LHCN-M2 (cell line): ENCODE data around the gene VSIG4. TPM values are rescaled to one million over a fixed set of nuclear protein-coding genes. Genes with fewer than 3 reads are reported as not detected.
"Not testable (repeated sequence)": the region's sequence is repeated elsewhere in the genome, so short reads cannot be mapped to it uniquely, and the experiment has no call there.

ENCODE experiments used
- DNase-seq: peaks from one replicate; pipeline ENCODE4 v3.0.0-alpha.2; 2012; ENCODE audit warnings: low read depth
- total RNA-seq: library from RNA; depleted of rRNA; stranded (reverse); fragments of >200 nt; gene quantifications from 2 replicates; pipeline ENCODE4 v1.2.3, GENCODE V29; 2014; rRNA removed

VSIG4 gene
- total RNA-seq, 1 experiment from 2014 or later = not detected

DNA sequence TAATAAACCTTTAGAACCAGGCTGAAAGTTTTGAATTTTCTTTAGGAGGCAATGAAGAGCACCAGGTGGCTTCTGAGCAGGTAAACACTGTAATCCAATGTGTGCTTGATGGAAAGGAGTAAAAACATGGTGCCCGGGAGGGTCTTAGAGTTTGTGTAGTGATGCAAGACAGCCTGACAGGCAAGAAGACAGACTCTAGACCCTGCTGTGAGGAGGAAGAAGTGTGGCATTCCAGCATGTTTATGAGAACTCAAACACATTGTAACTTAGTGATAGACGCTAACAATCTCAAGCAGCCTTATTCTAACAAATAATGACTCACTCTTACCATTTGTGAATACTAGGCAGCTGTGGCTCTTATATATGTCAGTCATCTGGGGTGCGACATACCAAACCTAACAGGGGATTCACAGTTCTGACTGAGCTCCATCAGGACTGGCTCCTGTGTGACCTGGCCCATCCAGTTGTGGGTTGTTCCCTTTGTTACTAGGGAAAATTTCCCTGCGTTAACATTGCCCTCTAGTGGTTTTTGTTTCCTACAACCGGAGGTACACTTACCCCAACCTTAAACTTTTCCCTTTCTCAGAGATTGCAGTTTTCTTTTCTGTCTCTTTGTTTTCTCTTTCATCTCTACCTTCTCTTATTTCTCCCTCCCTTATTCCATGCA lies 53.8 kb downstream of the VSIG4 start:
- peak; percentile 35 for DNase-seq

DNA sequence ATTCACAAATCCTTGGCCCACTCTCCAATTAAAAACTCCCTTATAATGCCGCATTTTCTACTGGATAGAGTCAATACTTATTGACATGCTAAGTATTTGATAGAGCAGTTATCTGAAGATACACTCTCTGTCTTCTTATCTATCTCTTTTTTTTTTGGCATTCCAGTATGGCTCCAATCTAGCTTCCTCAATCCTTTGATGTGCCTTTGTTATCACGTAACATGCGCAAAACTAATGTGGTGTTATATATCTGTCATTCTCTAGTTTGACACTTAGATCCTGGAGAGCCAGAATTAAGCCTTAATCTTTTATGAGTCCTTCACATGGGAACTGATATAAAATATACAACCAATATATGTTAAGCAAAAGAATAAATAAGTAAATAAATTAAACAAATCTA lies 54.7 kb downstream of the VSIG4 start:
- no peak for DNase-seq

DNA sequence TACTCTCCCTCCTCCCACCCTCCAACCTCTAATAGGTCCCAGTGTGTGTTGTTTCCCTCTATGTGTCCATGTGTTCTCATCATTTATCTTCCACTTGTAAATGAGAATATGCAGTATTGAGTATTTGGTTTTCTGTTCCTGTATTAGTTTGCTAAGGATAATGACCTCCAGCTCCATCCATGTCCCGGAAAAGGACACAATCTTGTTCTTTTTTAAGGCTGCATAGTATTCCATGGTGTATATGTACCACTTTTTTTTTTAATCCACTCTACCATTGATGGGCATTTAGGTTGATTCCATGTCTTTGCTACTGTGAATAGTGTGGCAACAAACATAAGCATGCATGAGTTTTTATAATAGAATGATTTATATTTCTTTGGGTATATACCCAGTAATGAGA lies 62.7 kb downstream of the VSIG4 start:
- DNase-seq = not testable (repeated sequence)

DNA sequence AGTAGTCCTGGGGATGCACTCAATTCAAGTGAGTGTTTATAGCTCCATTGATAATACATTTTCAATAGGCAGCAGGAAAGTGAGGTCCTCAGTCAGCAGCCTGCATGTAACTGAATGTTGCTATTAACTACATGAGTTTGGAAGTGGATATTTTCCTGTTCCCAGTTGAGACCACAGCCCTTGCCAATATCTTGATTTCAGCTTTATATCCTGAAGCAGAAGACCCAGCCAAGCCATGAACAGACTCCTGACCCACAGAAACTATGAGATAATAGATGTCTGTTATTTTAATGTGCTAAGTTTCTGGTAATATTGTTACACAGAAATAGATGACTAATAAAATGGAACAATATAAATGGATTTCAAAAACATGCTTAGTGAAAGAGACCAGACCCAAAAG lies 63.7 kb downstream of the VSIG4 start:
- no peak for DNase-seq

DNA sequence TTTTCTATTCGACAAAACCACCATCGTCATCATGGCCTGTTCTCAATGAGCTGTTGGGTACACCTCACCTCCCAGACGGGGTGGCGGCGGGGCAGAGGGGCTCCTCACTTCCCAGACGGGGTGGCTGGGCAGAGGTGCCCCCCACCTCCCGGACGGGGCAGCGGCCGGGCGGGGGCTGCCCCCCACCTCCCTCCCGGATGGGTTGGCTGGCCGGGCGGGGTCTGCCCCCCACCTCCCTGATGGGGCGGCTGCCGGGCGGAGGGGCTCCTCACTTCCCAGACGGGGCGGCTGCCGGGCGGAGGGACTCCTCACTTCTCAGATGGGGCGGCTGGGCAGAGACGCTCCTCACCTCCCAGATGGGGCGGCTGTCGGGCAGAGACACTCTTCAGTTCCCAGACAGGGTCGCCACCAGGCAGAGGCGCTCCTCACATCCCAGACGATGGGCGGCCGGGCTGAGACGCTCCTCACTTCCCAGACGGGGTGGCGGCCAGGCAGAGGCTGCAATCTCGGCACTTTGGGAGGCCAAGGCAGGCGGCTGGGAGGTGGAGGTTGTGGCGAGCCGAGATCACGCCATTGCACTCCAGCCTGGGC lies 64.6 kb downstream of the VSIG4 start:
- not testable (repeated sequence) for DNase-seq

Other genes starting within 250 kb of the VSIG4 start
- gene HEPH, start 124.2 kb upstream of the VSIG4 start, total RNA-seq = 32.3 and 33.6 TPM in 2 replicates